Caco-2 (cell line): ENCODE measurements around the gene RAPGEF2. TPM values are rescaled to one million over a fixed set of nuclear protein-coding genes. Genes with fewer than 3 reads are reported as not detected.

Experiments
- BruUV-seq: library from RNA; stranded (reverse); fragments of 400-500 nt; replicated peaks from 2 replicates; lab custom pipeline; 2021; lab: Mats Ljungman, UMichigan
- CTCF ChIA-PET: fragments of 300-600 bp; sonication (Branson Sonifier 250); formaldehyde crosslinking; loops from one replicate; lab custom pipeline; 2022; ENCODE audit warnings: antibody characterized with exemption; lab: Charles Lee
- POLR2A ChIA-PET: fragments of 300-600 bp; sonication (Branson Sonifier 250); formaldehyde crosslinking; loops from one replicate; lab custom pipeline; 2022; ENCODE audit warnings: antibody characterized with exemption; lab: Charles Lee
- DNase-seq, 2 experiments: peaks; one replicate each; pipeline versions ENCODE4 v3.0.0 to v3.0.0-alpha.2; 2020 to 2022
- H3K27me3 ChIP-seq: replicated peaks from 2 replicates; pipeline ENCODE4 v1.6.0; 2011; ENCODE audit warnings: low read length; ENCODE audit not compliant: control insufficient read depth, insufficient read depth
- H3K36me3 ChIP-seq: 2 replicates; pipeline ENCODE4 v1.5.1; 2011; ENCODE audit warnings: low read length; ENCODE audit not compliant: control insufficient read depth, insufficient read depth
- H3K4me1 ChIP-seq: fragments of 250-450 bp; sonication (Bioruptor Pico); 2 replicates; pipeline ENCODE4 v1.5.1; 2020; ENCODE audit warnings: mild to moderate bottlenecking
- H3K4me3 ChIP-seq: 2 replicates; pipeline ENCODE4 v1.5.1; 2011; ENCODE audit warnings: low read depth, mild to moderate bottlenecking, control low read depth, low read length
- H3K9me3 ChIP-seq: fragments of 250-450 bp; sonication (Bioruptor Pico); 2 replicates; pipeline ENCODE4 v1.5.1; 2020; ENCODE audit warnings: mild to moderate bottlenecking, moderate library complexity
- H3K27ac Mint-ChIP-seq: one replicate; pipeline ENCODE4 v1.8.0; 2022; ENCODE audit warnings: mixed read lengths; ENCODE audit not compliant: unreplicated experiment
- H3K27me3 Mint-ChIP-seq: one replicate; pipeline ENCODE4 v1.8.0; 2022; ENCODE audit warnings: mixed read lengths; ENCODE audit not compliant: insufficient read depth, unreplicated experiment
- H3K36me3 Mint-ChIP-seq: one replicate; pipeline ENCODE4 v1.8.0; 2022; ENCODE audit warnings: mild to moderate bottlenecking, mixed read lengths; ENCODE audit not compliant: insufficient read depth, unreplicated experiment
- H3K4me1 Mint-ChIP-seq: one replicate; pipeline ENCODE4 v1.8.0; 2022; ENCODE audit warnings: low read depth, mixed read lengths; ENCODE audit not compliant: unreplicated experiment
- H3K4me3 Mint-ChIP-seq: one replicate; pipeline ENCODE4 v1.8.0; 2022; ENCODE audit warnings: mild to moderate bottlenecking, moderate library complexity, mixed read lengths; ENCODE audit not compliant: unreplicated experiment
- H3K9me3 Mint-ChIP-seq: one replicate; pipeline ENCODE4 v1.8.0; 2022; ENCODE audit warnings: mixed read lengths; ENCODE audit not compliant: unreplicated experiment
- CTCF ChIP-seq, 2 experiments: fragments of 200-600 bp in 1 of 2; IDR thresholded peaks; 1 replicate in 1 of 2; 2 replicates in 1 of 2; pipeline versions ENCODE4 v1.5.1 to v1.8.0; 2011 to 2022; ENCODE audit warnings: antibody characterized with exemption in 1 of 2, control low read depth in 1 of 2, inconsistent platforms in 1 of 2, low read depth in 1 of 2, low read length in 1 of 2, mild to moderate bottlenecking in 1 of 2, moderate library complexity in 1 of 2; ENCODE audit not compliant: insufficient read depth in 1 of 2, severe bottlenecking in 1 of 2, unreplicated experiment in 1 of 2
- intact Hi-C: fragments of 100-400 bp; cut with micrococcal nuclease; formaldehyde crosslinking; loops from one replicate; pipeline ENCODE4 v1.10.0; 2022; ENCODE audit not compliant: unreplicated experiment
- total RNA-seq: library from RNA; stranded (reverse); gene quantifications from 2 replicates; pipeline ENCODE4 v1.2.3, GENCODE V29; 2022

The RAPGEF2 gene
- total RNA-seq, 1 experiment from 2014 or later, result 67.6 TPM

- H3K36me3 Mint-ChIP-seq, result peaks cover 53% of the 10 kb centered on the region
- no TSS peak for BruUV-seq
- H3K9me3 Mint-ChIP-seq, result no peaks in the 10 kb centered on the region
- Histone ChIP-seq H3K4me1 (no peaks in the 10 kb centered on the region), H3K4me3 (no peak overlapping the region), H3K9me3 (no peaks in the 10 kb centered on the region), H3K27me3 (no peaks in the 10 kb centered on the region), H3K36me3 (no peaks in the 10 kb centered on the region)
- no peak overlapping the region for H3K27ac Mint-ChIP-seq
- no peaks in the 10 kb centered on the region for H3K27me3 Mint-ChIP-seq
- ChIA-PET CTCF (interaction anchor here (1.0 kb wide), 1 partner anchor 10 kb away, joined by 3 read pairs; no protein-coding TSS in a partner anchor), POLR2A (no interaction called here)
- TF ChIP-seq CTCF (IDR thresholded peaks at IDR 0.05; ENCODE audit: insufficient read depth in 1 of 2, low read depth in 1 of 2, low read length in 1 of 2, severe bottlenecking in 1 of 2, unreplicated experiment in 1 of 2), result no peak
- no peak for DNase-seq
- no peak overlapping the region for H3K4me3 Mint-ChIP-seq
- intact Hi-C loops, result no loop called here
- H3K4me1 Mint-ChIP-seq, result peaks cover 8% of the 10 kb centered on the region
These were observed 109.9 kb downstream of the RAPGEF2 start for GRCh38 chr4:159212675-159213293.

- no TSS peak for BruUV-seq
- H3K27ac Mint-ChIP-seq, result no peak overlapping the region
- intact Hi-C loops, result no loop called here
- H3K4me3 Mint-ChIP-seq, result no peak overlapping the region
- CTCF ChIA-PET, result no interaction called here
- peaks cover 33% of the 10 kb centered on the region for H3K36me3 Mint-ChIP-seq
- POLR2A ChIA-PET, result no interaction called here
- H3K27me3 Mint-ChIP-seq, result no peaks in the 10 kb centered on the region
- H3K9me3 Mint-ChIP-seq, result no peaks in the 10 kb centered on the region
- H3K4me1 ChIP-seq, result no peaks in the 10 kb centered on the region
- no peak overlapping the region for H3K4me3 ChIP-seq
- TF ChIP-seq CTCF (IDR thresholded peaks at IDR 0.05; ENCODE audit: insufficient read depth in 1 of 2, low read depth in 1 of 2, low read length in 1 of 2, severe bottlenecking in 1 of 2, unreplicated experiment in 1 of 2), result no peak
- H3K27me3 ChIP-seq, result no peaks in the 10 kb centered on the region
- peaks cover 8% of the 10 kb centered on the region for H3K4me1 Mint-ChIP-seq
- no peaks in the 10 kb centered on the region for H3K36me3 ChIP-seq
- DNase-seq, result no peak
- H3K9me3 ChIP-seq, result no peaks in the 10 kb centered on the region
These were observed 114.0 kb downstream of the RAPGEF2 start for GRCh38 chr4:159216834-159217233.

- BruUV-seq, result no TSS peak
- Histone ChIP-seq H3K4me1 (peaks cover 16% of the 10 kb centered on the region; the same call in 1 of the 2 replicates), H3K36me3 (no peaks in the 10 kb centered on the region), H3K27me3 (no peaks in the 10 kb centered on the region), H3K9me3 (no peaks in the 10 kb centered on the region), H3K4me3 (no peak overlapping the region)
- POLR2A ChIA-PET, result no interaction called here
- no peaks in the 10 kb centered on the region for H3K27me3 Mint-ChIP-seq
- no peak overlapping the region for H3K4me3 Mint-ChIP-seq
- intact Hi-C loops, result no loop called here
- H3K9me3 Mint-ChIP-seq, result no peaks in the 10 kb centered on the region
- H3K36me3 Mint-ChIP-seq, result peaks cover 27% of the 10 kb centered on the region
- H3K27ac Mint-ChIP-seq, result no peak overlapping the region
- CTCF ChIA-PET, result interaction anchor here (0.7 kb wide), 1 partner anchor 436 kb away, joined by 4 read pairs; no protein-coding TSS in a partner anchor
- H3K4me1 Mint-ChIP-seq, result peaks cover 22% of the 10 kb centered on the region
- no peak for DNase-seq
- no peak for TF ChIP-seq CTCF (IDR thresholded peaks at IDR 0.05; ENCODE audit: insufficient read depth in 1 of 2, low read depth in 1 of 2, low read length in 1 of 2, severe bottlenecking in 1 of 2, unreplicated experiment in 1 of 2)
These were observed 117.0 kb downstream of the RAPGEF2 start for GRCh38 chr4:159219862-159220261.
